Activated CD4-positive, alpha-beta T cell treated with anti-CD3 and anti-CD28 coated beads, Interleukin-2, amount 10 ng/mL, durations not matched to agents 24 days and 14 days (primary cell): ENCODE measurements around the gene AIP. TPM values are rescaled to one million over a fixed set of nuclear protein-coding genes. Genes with fewer than 3 reads are reported as not detected.

Source experiments
- total RNA-seq: library from RNA; stranded (reverse); gene quantifications from 2 replicates; pipeline ENCODE4 v1.2.3, GENCODE V29; 2022

AIP gene
- total RNA-seq, 1 donor from 2014 or later = 189 TPM

Other genes with a start within 250 kb of the AIP start
- gene GRK2, start 216.6 kb upstream of the AIP start, total RNA-seq = 244 and 248 TPM in 2 replicates
- gene ANKRD13D, start 193.7 kb upstream of the AIP start, total RNA-seq = 114 and 124 TPM in 2 replicates
- 7.1 and 8.1 TPM in 2 replicates for gene SSH3, start 179.5 kb upstream of the AIP start, total RNA-seq
- gene POLD4, start 129.5 kb upstream of the AIP start, total RNA-seq = 36.0 and 36.4 TPM in 2 replicates
- 0.63 and 0.66 TPM in 2 replicates for gene CLCF1, start 109.4 kb upstream of the AIP start, total RNA-seq
- gene RAD9A, start 91.0 kb upstream of the AIP start, total RNA-seq = 31.6 and 34.3 TPM in 2 replicates
- 251 and 252 TPM in 2 replicates for gene PPP1CA, start 81.2 kb upstream of the AIP start, total RNA-seq
- gene TBC1D10C, start 78.9 kb upstream of the AIP start, total RNA-seq = 115 and 119 TPM in 2 replicates
- gene CARNS1, start 67.3 kb upstream of the AIP start, total RNA-seq = 0.77 and 0.83 TPM in 2 replicates
- gene RPS6KB2, start 54.5 kb upstream of the AIP start, total RNA-seq = 79.3 and 83.1 TPM in 2 replicates
- gene PTPRCAP, start 45.3 kb upstream of the AIP start, total RNA-seq = 85.1 and 90.3 TPM in 2 replicates
- 251 and 259 TPM in 2 replicates for gene CORO1B, start 39.5 kb upstream of the AIP start, total RNA-seq
- not detected in 2 replicates for gene GPR152, start 30.3 kb upstream of the AIP start, total RNA-seq
- gene CABP4, start 27.7 kb upstream of the AIP start, total RNA-seq = 0.66 and 0.68 TPM in 2 replicates
- gene TMEM134, start 13.8 kb upstream of the AIP start, total RNA-seq = 56.8 and 58.3 TPM in 2 replicates
- 126 and 128 TPM in 2 replicates for gene PITPNM1, start 22.3 kb downstream of the AIP start, total RNA-seq
- gene CDK2AP2, start 25.1 kb downstream of the AIP start, total RNA-seq = 93.5 and 97.9 TPM in 2 replicates
- not detected in 2 replicates for gene CABP2, start 40.4 kb downstream of the AIP start, total RNA-seq
- 305 and 312 TPM in 2 replicates for gene GSTP1, start 100.8 kb downstream of the AIP start, total RNA-seq
- 304 and 321 TPM in 2 replicates for gene NDUFV1, start 123.9 kb downstream of the AIP start, total RNA-seq
- gene NUDT8, start 146.9 kb downstream of the AIP start, total RNA-seq = 22.2 and 22.6 TPM in 2 replicates
- gene TBX10, start 156.7 kb downstream of the AIP start, total RNA-seq = not detected in 2 replicates
- 0.14 TPM in 1 of 2 replicates, not detected in the other for gene ACY3, start 167.7 kb downstream of the AIP start, total RNA-seq
- gene ALDH3B2, start 191.6 kb downstream of the AIP start, total RNA-seq = not detected in 2 replicates